DMS114 treated with DMSO at 0.1 percent for 48 hours (cell line): ENCODE results near the gene HOPX.
"Not testable (repeated sequence)": the region's sequence is repeated elsewhere in the genome, so short reads cannot be mapped to it uniquely, and the experiment has no call there.

Experiments
- DNase-seq: peaks from one replicate; lab custom pipeline; 2025; ENCODE audit not compliant: unreplicated experiment; lab: John Stamatoyannopoulos, UW

The HOPX gene

GRCh38 chr4:56689201-56689969, 8.3 kb upstream of the HOPX start:
- DNase-seq, result no peak

- DNase-seq, result no peak
These were observed 7.1 kb upstream of the HOPX start for GRCh38 chr4:56688094-56688647.

- no peak for DNase-seq
These were observed 5.6 kb upstream of the HOPX start for GRCh38 chr4:56686537-56687231.

- DNase-seq, result no peak
These were observed 3.4 kb upstream of the HOPX start for GRCh38 chr4:56684320-56685050.

- DNase-seq, result no peak
These were observed 2.4 kb upstream of the HOPX start for GRCh38 chr4:56683455-56683854.

- no peak for DNase-seq
These were observed 893 bp upstream of the HOPX start for GRCh38 chr4:56681853-56682525.

- DNase-seq, result no peak
These were observed 830 bp downstream of the HOPX start for GRCh38 chr4:56680266-56680665.

- DNase-seq, result no peak
These were observed 3.4 kb downstream of the HOPX start for GRCh38 chr4:56677711-56678110.

GRCh38 chr4:56674984-56675383, 6.1 kb downstream of the HOPX start:
- no peak for DNase-seq

GRCh38 chr4:56671860-56672259, 9.2 kb downstream of the HOPX start:
- DNase-seq, result no peak

- no peak for DNase-seq
These were observed 9.7 kb downstream of the HOPX start for GRCh38 chr4:56671373-56671772.

GRCh38 chr4:56668267-56668666, 12.8 kb downstream of the HOPX start:
- no peak for DNase-seq

GRCh38 chr4:56667396-56667795, 13.7 kb downstream of the HOPX start:
- not testable (repeated sequence) for DNase-seq

GRCh38 chr4:56666279-56666678, 14.8 kb downstream of the HOPX start:
- no peak for DNase-seq

- no peak for DNase-seq
These were observed 15.3 kb downstream of the HOPX start for GRCh38 chr4:56665781-56666180.

GRCh38 chr4:56662782-56663468, 18.2 kb downstream of the HOPX start:
- no peak for DNase-seq

GRCh38 chr4:56659946-56660345, 21.1 kb downstream of the HOPX start:
- no peak for DNase-seq

- DNase-seq, result no peak
These were observed 22.6 kb downstream of the HOPX start for GRCh38 chr4:56658528-56658927.

- no peak for DNase-seq
These were observed 23.3 kb downstream of the HOPX start for GRCh38 chr4:56657818-56658217.

- DNase-seq, result no peak
These were observed 24.0 kb downstream of the HOPX start for GRCh38 chr4:56657128-56657527.

- no peak for DNase-seq
These were observed 24.8 kb downstream of the HOPX start for GRCh38 chr4:56656346-56656643.
